HCT116 (cell line): ENCODE data around the gene ATXN1. TPM values are rescaled to one million over a fixed set of nuclear protein-coding genes. Genes with fewer than 3 reads are reported as not detected.

Experiments used
- ATAC-seq: fragments of 200-7000 bp; cut with Tn5 transposase; 2 replicates; pipeline ENCODE4 v1.9.1; 2020; ENCODE audit warnings: mild to moderate bottlenecking, moderate library complexity
- BruUV-seq: library from RNA; stranded (reverse); fragments of 400-500 nt; replicated peaks from 2 replicates; lab custom pipeline; 2021; lab: Mats Ljungman, UMichigan
- CTCF ChIA-PET: fragments of 300-600 bp; sonication (Branson Sonifier 250); formaldehyde crosslinking; loops from one replicate; lab custom pipeline; 2021; ENCODE audit warnings: antibody characterized with exemption; lab: Charles Lee
- POLR2A ChIA-PET: fragments of 300-600, 350-600 bp; sonication (Branson Sonifier 250); formaldehyde crosslinking; loops from one replicate; lab custom pipeline; 2021; ENCODE audit warnings: antibody characterized with exemption; lab: Charles Lee
- RAD21 ChIA-PET, 2 experiments: fragments of 300-600 bp; sonication (Branson Sonifier 250); formaldehyde crosslinking; loops; one replicate each; lab custom pipeline; 2023; ENCODE audit warnings: low total read pairs in 2 of 2; ENCODE audit not compliant: uncharacterized antibody in 2 of 2, unreplicated experiment in 2 of 2, low non-redundant PET in 1 of 2; lab: Charles Lee
- DNase-seq: peaks from one replicate; pipeline ENCODE4 v3.0.0-alpha.2; 2010; ENCODE audit warnings: low read depth, low spot score
- H2AFZ ChIP-seq: fragments of 200-600 bp; shearing (Covaris generic), sonication (generic); 2 replicates; pipeline ENCODE4 v1.6.1; 2017; ENCODE audit warnings: low read depth, mixed run types, mixed read lengths, antibody characterized with exemption, low read length; ENCODE audit not compliant: poor library complexity, severe bottlenecking
- H3K27ac ChIP-seq: 2 replicates; pipeline ENCODE4 v1.5.1; 2012; ENCODE audit warnings: low read depth, low read length
- H3K27me3 ChIP-seq: fragments of 200-600 bp; sonication (generic); 2 replicates; pipeline ENCODE4 v1.6.1; 2016; ENCODE audit warnings: mixed run types, low read length, mixed read lengths; ENCODE audit not compliant: insufficient read depth
- H3K36me3 ChIP-seq, 2 experiments: fragments of 200-500 bp in 1 of 2; fragments of 200-600 bp in 1 of 2; sonication (Bioruptor generic) in 1 of 2; sonication (generic) in 1 of 2; 2 replicates each; pipeline versions ENCODE4 v1.5.1 to v1.6.1; 2014 to 2016; ENCODE audit warnings: low read length in 2 of 2, inconsistent platforms in 1 of 2, mixed read lengths in 1 of 2, mixed run types in 1 of 2; ENCODE audit not compliant: insufficient read depth in 2 of 2, control insufficient read depth in 1 of 2
- H3K4me1 ChIP-seq, 2 experiments: fragments of 200-600 bp in 1 of 2; sonication (generic) in 1 of 2; 2 replicates each; pipeline versions ENCODE4 v1.5.1 to v1.6.1; 2012 to 2017; ENCODE audit warnings: low read length in 2 of 2, inconsistent platforms in 1 of 2, mild to moderate bottlenecking in 1 of 2, mixed read lengths in 1 of 2, mixed run types in 1 of 2, moderate library complexity in 1 of 2; ENCODE audit not compliant: insufficient read depth in 2 of 2, control insufficient read depth in 1 of 2
- H3K4me2 ChIP-seq: fragments of 200-600 bp; sonication (generic); 2 replicates; pipeline ENCODE4 v1.6.1; 2017; ENCODE audit warnings: mixed run types, low read length, mixed read lengths
- H3K4me3 ChIP-seq, 2 experiments: fragments of 200-600 bp in 1 of 2; sonication (generic) in 1 of 2; replicated peaks in 1 of 2; 2 replicates each; pipeline ENCODE4 v1.5.1; 2011 to 2016; ENCODE audit warnings: low read length in 2 of 2, control low read depth in 1 of 2, low read depth in 1 of 2, mild to moderate bottlenecking in 1 of 2, mixed read lengths in 1 of 2, mixed run types in 1 of 2
- H3K79me2 ChIP-seq: fragments of 200-600 bp; sonication (generic); 2 replicates; pipeline ENCODE4 v1.6.1; 2017; ENCODE audit warnings: mild to moderate bottlenecking, mixed run types, low read length, moderate library complexity, mixed read lengths; ENCODE audit not compliant: insufficient read depth
- H3K9ac ChIP-seq: fragments of 200-600 bp; sonication (generic); 2 replicates; pipeline ENCODE4 v1.6.1; 2016; ENCODE audit warnings: low read length, mixed read lengths
- H3K9me2 ChIP-seq: fragments of 200-600 bp; sonication (generic), shearing (Covaris generic); 2 replicates; pipeline ENCODE4 v1.6.1; 2017; ENCODE audit warnings: mixed run types, mild to moderate bottlenecking, moderate library complexity; ENCODE audit not compliant: insufficient read depth
- H3K9me3 ChIP-seq, 2 experiments: fragments of 200-500 bp in 1 of 2; fragments of 200-600 bp in 1 of 2; sonication (Bioruptor generic) in 1 of 2; sonication (generic) in 1 of 2; 2 replicates each; pipeline ENCODE4 v1.6.1; 2014 to 2017; ENCODE audit warnings: low read length in 2 of 2, mixed read lengths in 2 of 2, inconsistent platforms in 1 of 2, low read depth in 1 of 2, mild to moderate bottlenecking in 1 of 2, mixed run types in 1 of 2, moderate library complexity in 1 of 2; ENCODE audit not compliant: control insufficient read depth in 1 of 2, insufficient read depth in 1 of 2
- H4K20me1 ChIP-seq: fragments of 200-600 bp; sonication (generic), shearing (Covaris generic); 2 replicates; pipeline ENCODE4 v1.6.1; 2017; ENCODE audit warnings: mixed run types, mild to moderate bottlenecking, moderate library complexity; ENCODE audit not compliant: insufficient read depth
- CBX3 ChIP-seq: IDR thresholded peaks from 2 replicates; pipeline ENCODE4 v1.6.1; 2012; ENCODE audit warnings: low read depth
- EGR1 ChIP-seq: IDR thresholded peaks from 2 replicates; pipeline ENCODE4 v1.6.1; 2012; ENCODE audit warnings: low read depth
- EZH2 ChIP-seq: fragments of 200-600 bp; sonication (generic); IDR thresholded peaks from 2 replicates; pipeline ENCODE4 v1.6.1; 2017; ENCODE audit warnings: antibody characterized with exemption, mixed run types
- FOSL1 ChIP-seq: IDR thresholded peaks from 2 replicates; pipeline ENCODE4 v1.6.1; 2012; ENCODE audit warnings: low read depth
- POLR2A ChIP-seq: IDR thresholded peaks from 2 replicates; pipeline ENCODE4 v1.7.0; 2011; ENCODE audit warnings: borderline replicate concordance; ENCODE audit not compliant: insufficient read depth, insufficient read length; ENCODE audit errors: extremely low read depth
- POLR2AphosphoS5 ChIP-seq: IDR thresholded peaks from 2 replicates; pipeline ENCODE4 v1.6.1; 2011; ENCODE audit warnings: mild to moderate bottlenecking, low read depth, low read length, moderate library complexity
- RAD21 ChIP-seq: IDR thresholded peaks from 2 replicates; pipeline ENCODE4 v1.6.1; 2012; ENCODE audit warnings: low read depth, mild to moderate bottlenecking
- SP1 ChIP-seq: IDR thresholded peaks from 2 replicates; pipeline ENCODE4 v1.6.1; 2012; ENCODE audit warnings: low read depth
- SRF ChIP-seq: IDR thresholded peaks from 2 replicates; pipeline ENCODE4 v1.6.1; 2012; ENCODE audit warnings: low read depth
- YY1 ChIP-seq: IDR thresholded peaks from 2 replicates; pipeline ENCODE4 v1.6.1; 2011; ENCODE audit warnings: low read length, low read depth, moderate library complexity, mild to moderate bottlenecking; ENCODE audit not compliant: insufficient replicate concordance; ENCODE audit errors: extremely low read depth
- ZFX ChIP-seq: fragments of 450-650 bp; IDR thresholded peaks from 2 replicates; pipeline ENCODE4 v1.6.1; 2017
- ZNF274 ChIP-seq: fragments of 200-500 bp; sonication (Bioruptor generic); IDR thresholded peaks from 2 replicates; pipeline ENCODE4 v1.6.1; 2014; ENCODE audit warnings: mild to moderate bottlenecking, low read depth, low read length, inconsistent platforms
- intact Hi-C: fragments of 100-400 bp; cut with micrococcal nuclease; formaldehyde crosslinking; loops from 2 replicates; pipeline ENCODE4 v1.10.0; 2022
- total RNA-seq: library from RNA; stranded (reverse); gene quantifications from one replicate; pipeline ENCODE4 v1.2.1, GENCODE V29; 2021; ENCODE audit not compliant: unreplicated experiment
- TF ChIP-seq, protein P1 (sequence below): IDR thresholded peaks from 2 replicates; pipeline ENCODE4 v1.6.1; 2012
- TF ChIP-seq, protein P2 (sequence below): IDR thresholded peaks from 2 replicates; pipeline ENCODE4 v1.6.1; 2012
- TF ChIP-seq, protein P3 (sequence below): IDR thresholded peaks from 2 replicates; pipeline ENCODE4 v1.6.1; 2011; ENCODE audit warnings: mild to moderate bottlenecking, low read length, moderate library complexity; ENCODE audit not compliant: insufficient replicate concordance; ENCODE audit errors: extremely low read depth
- TF ChIP-seq, protein P4 (sequence below), 3 experiments: fragments of 200-600 bp in 1 of 3; sonication (generic) in 1 of 3; IDR thresholded peaks in 2 of 3; conservative IDR thresholded peaks in 1 of 3; 2 replicates each; pipeline ENCODE4 v1.5.1; 2012 to 2017; ENCODE audit warnings: low read depth in 2 of 3, low read length in 2 of 3, antibody characterized with exemption in 1 of 3, borderline replicate concordance in 1 of 3, control low read depth in 1 of 3, mild to moderate bottlenecking in 1 of 3, mixed read lengths in 1 of 3, mixed run types in 1 of 3, moderate library complexity in 1 of 3; ENCODE audit not compliant: insufficient read depth in 1 of 3

ATXN1 gene
- total RNA-seq, 1 experiment from 2014 or later: 21.0 TPM

DNA sequence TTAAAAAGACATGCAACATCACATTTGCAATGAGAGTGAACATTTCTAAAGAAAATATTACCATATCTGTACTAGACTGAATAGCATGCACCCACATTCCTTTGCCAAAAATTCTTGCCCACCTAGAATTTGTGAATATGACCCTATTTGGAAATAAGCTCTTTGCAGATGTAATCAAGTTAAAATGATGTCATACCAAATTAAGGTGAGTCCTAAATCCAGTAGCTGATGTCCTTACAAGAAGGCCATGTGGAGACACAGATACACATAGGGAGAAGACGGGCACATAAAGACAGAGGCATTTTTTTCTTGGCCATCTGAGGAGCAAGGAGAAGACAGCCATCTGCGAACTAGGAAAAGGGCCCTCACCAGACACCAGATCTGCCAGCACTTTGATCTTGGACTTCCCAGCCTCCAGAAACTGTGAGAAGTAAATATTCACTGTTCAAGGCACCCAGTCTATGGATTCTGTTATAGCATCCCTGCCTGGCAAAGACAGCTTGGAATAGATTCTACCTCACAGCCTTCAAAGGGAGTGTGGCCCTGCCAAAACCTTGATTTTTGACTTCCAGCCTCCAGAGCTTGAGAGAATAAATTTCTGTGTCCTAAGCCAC lies 22.8 kb upstream of the ATXN1 start:
- H3K27me3 ChIP-seq: no peaks in the 10 kb centered on the region
- no peak overlapping the region for H3K9ac ChIP-seq
- H2AFZ ChIP-seq: no peak overlapping the region
- no peak overlapping the region for H3K4me2 ChIP-seq
- no peaks in the 10 kb centered on the region for H3K36me3 ChIP-seq
- peaks cover 2 to 14% of the 10 kb centered on the region in 2 experiments; a peak in 3 of 4 replicates for H3K4me1 ChIP-seq
- intact Hi-C loops: no loop called here
- TF ChIP-seq, protein P1, sequence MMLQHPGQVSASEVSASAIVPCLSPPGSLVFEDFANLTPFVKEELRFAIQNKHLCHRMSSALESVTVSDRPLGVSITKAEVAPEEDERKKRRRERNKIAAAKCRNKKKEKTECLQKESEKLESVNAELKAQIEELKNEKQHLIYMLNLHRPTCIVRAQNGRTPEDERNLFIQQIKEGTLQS: no peak
- TF ChIP-seq SRF (no peak), SP1 (no peak), YY1 (no peak), FOSL1 (no peak), EGR1 (no peak), POLR2A (no peak), POLR2AphosphoS5 (no peak), EZH2 (no peak), CBX3 (no peak), RAD21 (no peak), ZNF274 (no peak), ZFX (no peak)
- TF ChIP-seq, protein P2, sequence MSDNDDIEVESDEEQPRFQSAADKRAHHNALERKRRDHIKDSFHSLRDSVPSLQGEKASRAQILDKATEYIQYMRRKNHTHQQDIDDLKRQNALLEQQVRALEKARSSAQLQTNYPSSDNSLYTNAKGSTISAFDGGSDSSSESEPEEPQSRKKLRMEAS: no peak
- TF ChIP-seq, protein P3, sequence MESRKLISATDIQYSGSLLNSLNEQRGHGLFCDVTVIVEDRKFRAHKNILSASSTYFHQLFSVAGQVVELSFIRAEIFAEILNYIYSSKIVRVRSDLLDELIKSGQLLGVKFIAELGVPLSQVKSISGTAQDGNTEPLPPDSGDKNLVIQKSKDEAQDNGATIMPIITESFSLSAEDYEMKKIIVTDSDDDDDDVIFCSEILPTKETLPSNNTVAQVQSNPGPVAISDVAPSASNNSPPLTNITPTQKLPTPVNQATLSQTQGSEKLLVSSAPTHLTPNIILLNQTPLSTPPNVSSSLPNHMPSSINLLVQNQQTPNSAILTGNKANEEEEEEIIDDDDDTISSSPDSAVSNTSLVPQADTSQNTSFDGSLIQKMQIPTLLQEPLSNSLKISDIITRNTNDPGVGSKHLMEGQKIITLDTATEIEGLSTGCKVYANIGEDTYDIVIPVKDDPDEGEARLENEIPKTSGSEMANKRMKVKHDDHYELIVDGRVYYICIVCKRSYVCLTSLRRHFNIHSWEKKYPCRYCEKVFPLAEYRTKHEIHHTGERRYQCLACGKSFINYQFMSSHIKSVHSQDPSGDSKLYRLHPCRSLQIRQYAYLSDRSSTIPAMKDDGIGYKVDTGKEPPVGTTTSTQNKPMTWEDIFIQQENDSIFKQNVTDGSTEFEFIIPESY: no peak
- TF ChIP-seq, protein P4, sequence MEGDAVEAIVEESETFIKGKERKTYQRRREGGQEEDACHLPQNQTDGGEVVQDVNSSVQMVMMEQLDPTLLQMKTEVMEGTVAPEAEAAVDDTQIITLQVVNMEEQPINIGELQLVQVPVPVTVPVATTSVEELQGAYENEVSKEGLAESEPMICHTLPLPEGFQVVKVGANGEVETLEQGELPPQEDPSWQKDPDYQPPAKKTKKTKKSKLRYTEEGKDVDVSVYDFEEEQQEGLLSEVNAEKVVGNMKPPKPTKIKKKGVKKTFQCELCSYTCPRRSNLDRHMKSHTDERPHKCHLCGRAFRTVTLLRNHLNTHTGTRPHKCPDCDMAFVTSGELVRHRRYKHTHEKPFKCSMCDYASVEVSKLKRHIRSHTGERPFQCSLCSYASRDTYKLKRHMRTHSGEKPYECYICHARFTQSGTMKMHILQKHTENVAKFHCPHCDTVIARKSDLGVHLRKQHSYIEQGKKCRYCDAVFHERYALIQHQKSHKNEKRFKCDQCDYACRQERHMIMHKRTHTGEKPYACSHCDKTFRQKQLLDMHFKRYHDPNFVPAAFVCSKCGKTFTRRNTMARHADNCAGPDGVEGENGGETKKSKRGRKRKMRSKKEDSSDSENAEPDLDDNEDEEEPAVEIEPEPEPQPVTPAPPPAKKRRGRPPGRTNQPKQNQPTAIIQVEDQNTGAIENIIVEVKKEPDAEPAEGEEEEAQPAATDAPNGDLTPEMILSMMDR (IDR thresholded peaks at IDR 0.05 in 2 of 3, conservative IDR thresholded peaks at IDR 0.05 in 1 of 3; ENCODE audit: borderline replicate concordance in 1 of 3, insufficient read depth in 1 of 3, low read depth in 2 of 3, low read length in 2 of 3): no peak
- no peak overlapping the region for H3K27ac ChIP-seq
- ChIA-PET CTCF (interaction anchor here (0.7 to 2.0 kb wide), 3 partner anchors 10 to 21 kb away, joined by 3 to 6 read pairs (median 3); no protein-coding TSS in a partner anchor), POLR2A (no interaction called here), RAD21 (no interaction called here)
- no peaks in the 10 kb centered on the region for H3K79me2 ChIP-seq
- no TSS peak for BruUV-seq
- H3K9me3 ChIP-seq: no peaks in the 10 kb centered on the region
- ATAC-seq: no peak
- H3K9me2 ChIP-seq: no peaks in the 10 kb centered on the region
- H3K4me3 ChIP-seq: no peak overlapping the region
- H4K20me1 ChIP-seq: no peaks in the 10 kb centered on the region
- DNase-seq: no peak
